Measurements from ENCODE around the gene TMEM63A. TPM values are rescaled to one million over a fixed set of nuclear protein-coding genes. Genes with fewer than 3 reads are reported as not detected.
A peak's percentile ranks its signal among the peaks of the same experiment; 100 is the strongest.

TMEM63A gene
- total RNA-seq, 1 experiment from 2014 or later, result 31.4 TPM

- Histone ChIP-seq H3K27me3 (ENCODE audit: control insufficient read depth, insufficient read depth, low read length) (no peaks in the 10 kb centered on the region), H3K36me3 (ENCODE audit: control insufficient read depth, insufficient read depth, low read length) (no peaks in the 10 kb centered on the region; the same call in 1 of the 2 replicates), H3K9me3 (ENCODE audit: control insufficient read depth, insufficient read depth, low read depth, low read length) (no peaks in the 10 kb centered on the region), H3K4me1 (ENCODE audit: control insufficient read depth, insufficient read depth, low read length) (peaks cover 36% of the 10 kb centered on the region), H3K27ac (ENCODE audit: low read length) (no peak overlapping the region), H3K4me3 (ENCODE audit: low read depth in 2 of 2, low read length in 2 of 2) (no peak overlapping the region)
- ATAC-seq, result 0 out of 2 replicates have a peak, but pooled peaks have one; percentile 39
- DNase-seq (ENCODE audit: low read depth, low spot score), result no peak
- TF ChIP-seq POLR2AphosphoS5 (IDR thresholded peaks at IDR 0.05; ENCODE audit: low read depth, low read length) (no peak), CTCF (IDR thresholded peaks at IDR 0.05) (peak; percentile 84), SIN3A (IDR thresholded peaks at IDR 0.05; ENCODE audit: borderline replicate concordance, insufficient read depth, low read depth, low read length) (no peak), TCF7L2 (IDR thresholded peaks at IDR 0.05; ENCODE audit: low read depth, low read length) (no peak)
- POLR2A ChIA-PET, result no interaction called here
- BruUV-seq (replicated peaks), result no TSS peak
- in situ Hi-C loops (cut with HindIII; ENCODE audit: low pct_unique_long_range_greater_than_20kb, low sequenced_read_pairs) (no loop called here), intact Hi-C loops (cut with micrococcal nuclease; ENCODE audit: unreplicated experiment) (no loop called here)
- CTCF ChIA-PET, result no interaction called here
Measured at GRCh38 chr1:225877580-225877979, 4.6 kb downstream of the TMEM63A start.

- H3K4me3 ChIP-seq (ENCODE audit: low read depth in 2 of 2, low read length in 2 of 2), result no peak overlapping the region
- no TSS peak for BruUV-seq (replicated peaks)
- in situ Hi-C loops (cut with HindIII; ENCODE audit: low pct_unique_long_range_greater_than_20kb, low sequenced_read_pairs), result no loop called here
- POLR2A ChIA-PET, result no interaction called here
- no peak for TF ChIP-seq REST (IDR thresholded peaks at IDR 0.05; ENCODE audit: insufficient read depth in 1 of 2, low read depth in 2 of 2, low read length in 1 of 2)
- TF ChIP-seq POLR2AphosphoS5 (IDR thresholded peaks at IDR 0.05; ENCODE audit: low read depth, low read length), result no peak
- TF ChIP-seq CTCF (IDR thresholded peaks at IDR 0.05), result no peak
- no peak for TF ChIP-seq SIN3A (IDR thresholded peaks at IDR 0.05; ENCODE audit: borderline replicate concordance, insufficient read depth, low read depth, low read length)
- TF ChIP-seq TCF7L2 (IDR thresholded peaks at IDR 0.05; ENCODE audit: low read depth, low read length), result no peak
- CTCF ChIA-PET, result no interaction called here
- H3K27me3 ChIP-seq (ENCODE audit: control insufficient read depth, insufficient read depth, low read length), result no peaks in the 10 kb centered on the region
- ATAC-seq, result no peak
- H3K4me1 ChIP-seq (ENCODE audit: control insufficient read depth, insufficient read depth, low read length), result peaks cover 38% of the 10 kb centered on the region
- no peak overlapping the region for H3K27ac ChIP-seq (ENCODE audit: low read length)
- no peaks in the 10 kb centered on the region; the same call in 1 of the 2 replicates for H3K36me3 ChIP-seq (ENCODE audit: control insufficient read depth, insufficient read depth, low read length)
- no peaks in the 10 kb centered on the region for H3K9me3 ChIP-seq (ENCODE audit: control insufficient read depth, insufficient read depth, low read depth, low read length)
- DNase-seq (ENCODE audit: low read depth, low spot score), result no peak
- intact Hi-C loops (cut with micrococcal nuclease; ENCODE audit: unreplicated experiment), result no loop called here
Measured at GRCh38 chr1:225876900-225877510, 5.2 kb downstream of the TMEM63A start.

Measured in Panc1 (cell line).